NB4 (cell line): ENCODE results near the gene SUPT16H.

ENCODE experiments used
- CTCF ChIP-seq: IDR thresholded peaks from one replicate; pipeline ENCODE4 v1.5.1; 2012; ENCODE audit warnings: low read depth, low read length
- MYC ChIP-seq: IDR thresholded peaks from 2 replicates; pipeline ENCODE4 v1.6.1; 2011; ENCODE audit warnings: low read depth, low read length
- POLR2A ChIP-seq: IDR thresholded peaks from 2 replicates; pipeline ENCODE4 v1.6.1; 2011; ENCODE audit warnings: mild to moderate bottlenecking; ENCODE audit not compliant: insufficient read length; ENCODE audit errors: extremely low read depth
- TF ChIP-seq, protein P1 (sequence below): IDR thresholded peaks from 2 replicates; pipeline ENCODE4 v1.6.1; 2011; ENCODE audit warnings: low read depth, low read length

DNA sequence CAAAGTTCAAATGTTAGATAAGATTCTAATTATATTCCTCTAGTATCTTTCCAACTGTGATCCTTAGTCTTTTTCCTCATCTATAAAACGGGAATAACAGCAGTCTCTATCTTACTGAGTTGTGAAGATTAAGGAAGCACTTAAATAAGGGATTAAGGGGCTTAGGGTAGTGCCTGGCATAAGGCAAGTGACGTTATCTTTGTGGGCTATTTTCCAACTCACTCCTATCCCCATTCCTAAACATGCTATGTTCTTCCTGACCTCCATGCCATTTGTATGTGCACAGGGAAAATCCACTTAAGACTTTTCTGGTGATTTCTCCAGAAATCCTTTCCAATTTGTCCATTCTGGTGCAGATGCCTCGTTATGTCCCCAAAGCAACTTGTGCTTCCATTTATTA is 33.3 kb downstream of the SUPT16H start:
- TF ChIP-seq, protein P1, sequence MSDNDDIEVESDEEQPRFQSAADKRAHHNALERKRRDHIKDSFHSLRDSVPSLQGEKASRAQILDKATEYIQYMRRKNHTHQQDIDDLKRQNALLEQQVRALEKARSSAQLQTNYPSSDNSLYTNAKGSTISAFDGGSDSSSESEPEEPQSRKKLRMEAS: no peak
- TF ChIP-seq CTCF (no peak), POLR2A (no peak), MYC (no peak)
